Esophagus squamous epithelium (tissue), 4 donors: ENCODE data around the gene BRD9.
"Not testable (repeated sequence)": the region's sequence is repeated elsewhere in the genome, so short reads cannot be mapped to it uniquely, and the experiment has no call there.

Experiments
- CTCF ChIP-seq, 6 experiments: fragments of 450-650 bp in 4 of 6; fragments of 200-600 bp in 2 of 6; sonication (generic) in 2 of 6; IDR thresholded peaks; one replicate each; pipeline ENCODE4 v1.5.1; 2016 to 2019; ENCODE audit warnings: antibody characterized with exemption in 6 of 6, mild to moderate bottlenecking in 4 of 6, moderate library complexity in 4 of 6
- POLR2A ChIP-seq, 4 donors: fragments of 450-650 bp; IDR thresholded peaks; one replicate each; pipeline ENCODE4 v1.6.1; 2017; ENCODE audit warnings: antibody characterized with exemption in 4 of 4, mild to moderate bottlenecking in 4 of 4, moderate library complexity in 3 of 4

DNA sequence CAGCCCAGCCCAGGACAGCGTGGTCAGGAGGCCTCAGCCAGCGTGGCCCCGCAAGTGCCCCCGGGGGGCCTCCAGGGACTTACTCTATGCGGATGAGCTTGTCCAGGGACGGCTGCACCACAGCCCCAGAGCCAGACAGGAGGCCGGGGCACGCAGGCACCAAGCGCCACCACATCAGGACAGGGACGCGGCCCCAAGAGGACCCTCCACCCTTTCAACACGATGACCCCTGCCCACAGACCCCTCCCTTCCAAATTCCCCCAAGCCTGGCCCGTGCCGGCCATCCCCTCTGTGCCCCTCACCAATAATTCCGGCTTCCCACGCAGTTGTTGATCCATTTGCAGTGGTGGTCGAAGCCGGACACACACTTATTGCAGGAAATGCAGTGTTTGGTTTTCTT is 45.4 kb downstream of the BRD9 start:
- not testable (repeated sequence) for TF ChIP-seq CTCF, POLR2A (IDR thresholded peaks at IDR 0.05)
